Spleen (tissue), 11 donors: ENCODE data around the gene PGP. TPM values are rescaled to one million over a fixed set of nuclear protein-coding genes. Genes with fewer than 3 reads are reported as not detected.

ENCODE experiments used
- DNase-seq: peaks from one replicate; pipeline ENCODE4 v3.0.0-alpha.2; 2020
- H3K27ac ChIP-seq, 8 donors: fragments of 200-600 bp; sonication (generic) in 7 of 8; 1 replicate in 4 of 8; 2 replicates in 4 of 8; pipeline versions ENCODE4 v1.5.0 to v1.8.0; 2016 to 2021; ENCODE audit warnings: inconsistent platforms in 4 of 8, mild to moderate bottlenecking in 4 of 8, moderate library complexity in 1 of 8
- H3K27me3 ChIP-seq, 7 donors: fragments of 200-600 bp; sonication (generic) in 6 of 7; replicated peaks in 1 of 7; 1 replicate in 4 of 7; 2 replicates in 3 of 7; pipeline versions ENCODE4 v1.5.0 to v1.8.0; 2016 to 2021; ENCODE audit warnings: inconsistent platforms in 3 of 7, mild to moderate bottlenecking in 1 of 7
- H3K36me3 ChIP-seq, 6 donors: fragments of 200-600 bp; sonication (generic) in 5 of 6; 1 replicate in 4 of 6; 2 replicates in 2 of 6; pipeline versions ENCODE4 v1.5.0 to v1.8.0; 2016 to 2021; ENCODE audit warnings: inconsistent platforms in 2 of 6
- H3K4me1 ChIP-seq, 6 donors: fragments of 200-600 bp; sonication (generic) in 5 of 6; 1 replicate in 3 of 6; 2 replicates in 3 of 6; pipeline versions ENCODE4 v1.5.0 to v1.8.0; 2016 to 2021; ENCODE audit warnings: inconsistent platforms in 3 of 6
- H3K4me3 ChIP-seq, 8 donors: fragments of 200-600 bp; sonication (generic) in 7 of 8; 1 replicate in 4 of 8; 2 replicates in 4 of 8; pipeline versions ENCODE4 v1.5.0 to v1.8.0; 2016 to 2021; ENCODE audit warnings: inconsistent platforms in 4 of 8, mild to moderate bottlenecking in 4 of 8, moderate library complexity in 2 of 8
- H3K9me3 ChIP-seq, 8 donors: fragments of 200-600 bp; sonication (generic) in 7 of 8; 1 replicate in 4 of 8; 2 replicates in 4 of 8; pipeline versions ENCODE4 v1.5.0 to v1.8.0; 2016 to 2021; ENCODE audit warnings: inconsistent platforms in 4 of 8
- CTCF ChIP-seq, 11 experiments: fragments of 200-600 bp in 7 of 11; fragments of 450-650 bp in 4 of 11; sonication (generic) in 4 of 11; IDR thresholded peaks in 8 of 11; conservative IDR thresholded peaks in 3 of 11; 1 replicate in 7 of 11; 2 replicates in 4 of 11; pipeline versions ENCODE4 v1.4.0 to v1.8.0; 2016 to 2021; ENCODE audit warnings: antibody characterized with exemption in 11 of 11, inconsistent platforms in 4 of 11, mild to moderate bottlenecking in 1 of 11
- POLR2A ChIP-seq, 3 donors: fragments of 450-650 bp; IDR thresholded peaks; one replicate each; pipeline ENCODE4 v1.5.1; 2017; ENCODE audit warnings: antibody characterized with exemption in 3 of 3, mild to moderate bottlenecking in 1 of 3
- POLR2AphosphoS5 ChIP-seq, 3 donors: sonication (generic); formaldehyde crosslinking; IDR thresholded peaks; one replicate each; pipeline ENCODE4 v1.5.1; 2017; ENCODE audit warnings: antibody characterized with exemption in 3 of 3
- WGBS, 5 donors: extraction: QIAGEN DNeasy Blood & Tissue Kit in 3 of 5; methylation state at CpG; one replicate each; pipeline versions ENCODE4 v1.1.5 to v1.1.7; 2013 to 2018; 5-methylcytosine and 5-hydroxymethylcytosine counted together
- intact Hi-C: fragments of 100-400 bp; cut with DNase I; formaldehyde crosslinking; loops from one replicate; pipeline ENCODE4 v1.15.0; 2023; ENCODE audit warnings: low total_unique reads
- polyA plus RNA-seq, 3 donors: library from polyadenylated mRNA; stranded (reverse); fragments of 200-250 nt; gene quantifications; one replicate each; pipeline ENCODE4 v1.2.1, GENCODE V29; 2013
- total RNA-seq, 7 donors: library from RNA; depleted of rRNA in 3 of 7; stranded (reverse); fragments of >200 nt in 3 of 7; fragmentation: NEBNext Ultra II Directional in 4 of 7; extraction: Animal tissue kit (Norgen Biotek cat#: 25700) in 4 of 7; gene quantifications; one replicate each; pipeline versions ENCODE4 v1.1.0 to v1.2.1, GENCODE V29; 2016 to 2021
- donor health status: healthy with polysubstance abuse.
- donor health status: DM: no; HTN: no; CAD: no; lungs with moderate emphysema.
- donor health status: DM: no; HTN: no; CAD: no.
- donor health status: Bipolar disorder and iron deficiency.
- donor health status: healthy.
- donor health status: DM: no; HTN: no; CAD: no.
- donor health status: DM: yes; HTN: yes; CAD: no.

PGP gene
- total and polyA plus RNA-seq, 10 donors = 9.3 to 20.2 (median 13.7) TPM

GRCh38 chr16:2189252-2189893 is 25.3 kb downstream of the PGP start:
- H3K4me1 ChIP-seq = no peaks in the 10 kb centered on the region
- H3K4me3 ChIP-seq = no peak overlapping the region
- H3K9me3 ChIP-seq = no peaks in the 10 kb centered on the region
- WGBS, 5 donors = 91 to 93% (median 91%) methylated on average over 7 to 25 of the region's 25 CpGs
- H3K36me3 ChIP-seq = no peaks in the 10 kb centered on the region
- TF ChIP-seq POLR2AphosphoS5 (IDR thresholded peaks at IDR 0.05) = no peak
- TF ChIP-seq CTCF (IDR thresholded peaks at IDR 0.05 in 8 of 11, conservative IDR thresholded peaks at IDR 0.05 in 3 of 11) = no peak
- no peak for TF ChIP-seq POLR2A (IDR thresholded peaks at IDR 0.05)
- no peak overlapping the region for H3K27ac ChIP-seq
- DNase-seq = no peak
- intact Hi-C loops = no loop called here
- H3K27me3 ChIP-seq = peaks cover 0 to 12% (median 6%) of the 10 kb centered on the region in 7 donors

GRCh38 chr16:2188395-2188794 is 26.2 kb downstream of the PGP start:
- no peak for DNase-seq
- Histone ChIP-seq H3K27ac (no peak overlapping the region), H3K9me3 (no peaks in the 10 kb centered on the region), H3K36me3 (no peaks in the 10 kb centered on the region), H3K27me3 (peaks cover 0 to 2% (median 0%) of the 10 kb centered on the region in 7 donors), H3K4me3 (no peak overlapping the region), H3K4me1 (no peaks in the 10 kb centered on the region)
- intact Hi-C loops = no loop called here
- WGBS, 5 donors = 90 to 96% (median 94%) methylated on average over 8 of the region's 8 CpGs
- TF ChIP-seq CTCF (IDR thresholded peaks at IDR 0.05 in 8 of 11, conservative IDR thresholded peaks at IDR 0.05 in 3 of 11) (no peak), POLR2A (IDR thresholded peaks at IDR 0.05) (no peak), POLR2AphosphoS5 (IDR thresholded peaks at IDR 0.05) (no peak)

GRCh38 chr16:2187212-2187611 is 27.4 kb downstream of the PGP start:
- H3K4me1 ChIP-seq = no peaks in the 10 kb centered on the region
- 74 to 88% (median 82%) methylated on average over 16 to 17 of the region's 17 CpGs for WGBS, 5 donors
- H3K4me3 ChIP-seq = no peak overlapping the region
- no peak overlapping the region for H3K27ac ChIP-seq
- no peaks in the 10 kb centered on the region for H3K36me3 ChIP-seq
- DNase-seq = no peak
- intact Hi-C loops = no loop called here
- no peaks in the 10 kb centered on the region for H3K27me3 ChIP-seq
- H3K9me3 ChIP-seq = no peaks in the 10 kb centered on the region
- TF ChIP-seq CTCF (IDR thresholded peaks at IDR 0.05 in 8 of 11, conservative IDR thresholded peaks at IDR 0.05 in 3 of 11) (no peak), POLR2A (IDR thresholded peaks at IDR 0.05) (no peak), POLR2AphosphoS5 (IDR thresholded peaks at IDR 0.05) (no peak)

- no peak for DNase-seq
- Histone ChIP-seq H3K27me3 (no peaks in the 10 kb centered on the region), H3K4me1 (no peaks in the 10 kb centered on the region), H3K36me3 (no peaks in the 10 kb centered on the region), H3K27ac (no peak overlapping the region), H3K4me3 (no peak overlapping the region), H3K9me3 (no peaks in the 10 kb centered on the region)
- TF ChIP-seq POLR2A (IDR thresholded peaks at IDR 0.05) (no peak), CTCF (IDR thresholded peaks at IDR 0.05 in 8 of 11, conservative IDR thresholded peaks at IDR 0.05 in 3 of 11) (no peak), POLR2AphosphoS5 (IDR thresholded peaks at IDR 0.05) (no peak)
- 83 to 87% (median 86%) methylated on average over 8 to 20 of the region's 20 CpGs for WGBS, 5 donors
- intact Hi-C loops = no loop called here
Measured at GRCh38 chr16:2186505-2186904, 28.1 kb downstream of the PGP start.
